Endodermal cell (in vitro differentiated cells): Measurements from ENCODE around the gene MAP2K5. TPM values are rescaled to one million over a fixed set of nuclear protein-coding genes. Genes with fewer than 3 reads are reported as not detected.

Source experiments
- DNase-seq: peaks from one replicate; pipeline ENCODE4 v3.0.0-alpha.2; 2017
- H3K27ac ChIP-seq: 2 replicates; pipeline ENCODE4 v1.5.1; 2013; ENCODE audit warnings: mild to moderate bottlenecking, low read depth, low read length, moderate library complexity
- H3K27me3 ChIP-seq: 2 replicates; pipeline ENCODE4 v1.6.1; 2013; ENCODE audit warnings: mild to moderate bottlenecking, low read length, moderate library complexity; ENCODE audit not compliant: insufficient read depth, control insufficient read depth, poor library complexity, severe bottlenecking
- H3K36me3 ChIP-seq: 2 replicates; pipeline ENCODE4 v1.7.0; 2013; ENCODE audit warnings: mild to moderate bottlenecking, low read length, moderate library complexity; ENCODE audit not compliant: control insufficient read depth, insufficient read depth
- H3K4me1 ChIP-seq: one replicate; pipeline ENCODE4 v1.7.0; 2013; ENCODE audit warnings: low read length; ENCODE audit not compliant: control insufficient read depth, insufficient read depth
- H3K4me3 ChIP-seq: 2 replicates; pipeline ENCODE4 v1.5.1; 2013; ENCODE audit warnings: mild to moderate bottlenecking, low read length, moderate library complexity
- H3K9ac ChIP-seq: 2 replicates; pipeline ENCODE4 v1.6.1; 2013; ENCODE audit warnings: mild to moderate bottlenecking, low read length, moderate library complexity; ENCODE audit not compliant: poor library complexity, severe bottlenecking; ENCODE audit errors: extremely low read depth
- H3K9me3 ChIP-seq: 2 replicates; pipeline ENCODE4 v1.6.1; 2013; ENCODE audit warnings: mild to moderate bottlenecking, low read length, moderate library complexity; ENCODE audit not compliant: control insufficient read depth
- H3K27ac Mint-ChIP-seq: 2 replicates; pipeline ENCODE4 v1.8.0; 2020; ENCODE audit warnings: mixed read lengths
- H3K27me3 Mint-ChIP-seq: 2 replicates; pipeline ENCODE4 v1.8.0; 2021; ENCODE audit warnings: mild to moderate bottlenecking, mixed read lengths; ENCODE audit not compliant: insufficient read depth
- H3K36me3 Mint-ChIP-seq: 2 replicates; pipeline ENCODE4 v1.8.0; 2020; ENCODE audit warnings: low read depth, mixed read lengths
- H3K4me1 Mint-ChIP-seq: 2 replicates; pipeline ENCODE4 v1.8.0; 2020; ENCODE audit warnings: mixed read lengths
- H3K4me3 Mint-ChIP-seq: 2 replicates; pipeline ENCODE4 v1.8.0; 2020; ENCODE audit warnings: mild to moderate bottlenecking, moderate library complexity, mixed read lengths
- H3K9me3 Mint-ChIP-seq: 2 replicates; pipeline ENCODE4 v1.8.0; 2020; ENCODE audit warnings: mild to moderate bottlenecking, mixed read lengths
- CTCF ChIP-seq: fragments of 200-600 bp; sonication (generic); conservative IDR thresholded peaks from 2 replicates; pipeline ENCODE4 v1.5.0; 2021; ENCODE audit warnings: antibody characterized with exemption, mild to moderate bottlenecking
- WGBS, 2 experiments: methylation state at CpG; one replicate each; pipeline versions ENCODE4 v1.1.5 to v1.1.7; 2013; ENCODE audit warnings: missing lambda C conversion rate in 2 of 2, mixed read lengths in 1 of 2; ENCODE audit not compliant: insufficient coverage in 1 of 2, insufficient read length in 1 of 2; 5-methylcytosine and 5-hydroxymethylcytosine counted together
- total RNA-seq, 2 donors: library from RNA; stranded (reverse); fragmentation: NEBNext Ultra II Directional in 1 of 2; extraction: Animal tissue kit (Norgen Biotek cat#: 25700) in 1 of 2; gene quantifications; 2 replicates in 1 of 2; 3 replicates in 1 of 2; pipeline ENCODE4 v1.2.1, GENCODE V29; 2021

The MAP2K5 gene
- total RNA-seq, 2 donors from 2014 or later: 17.1 to 26.7 TPM

DNA sequence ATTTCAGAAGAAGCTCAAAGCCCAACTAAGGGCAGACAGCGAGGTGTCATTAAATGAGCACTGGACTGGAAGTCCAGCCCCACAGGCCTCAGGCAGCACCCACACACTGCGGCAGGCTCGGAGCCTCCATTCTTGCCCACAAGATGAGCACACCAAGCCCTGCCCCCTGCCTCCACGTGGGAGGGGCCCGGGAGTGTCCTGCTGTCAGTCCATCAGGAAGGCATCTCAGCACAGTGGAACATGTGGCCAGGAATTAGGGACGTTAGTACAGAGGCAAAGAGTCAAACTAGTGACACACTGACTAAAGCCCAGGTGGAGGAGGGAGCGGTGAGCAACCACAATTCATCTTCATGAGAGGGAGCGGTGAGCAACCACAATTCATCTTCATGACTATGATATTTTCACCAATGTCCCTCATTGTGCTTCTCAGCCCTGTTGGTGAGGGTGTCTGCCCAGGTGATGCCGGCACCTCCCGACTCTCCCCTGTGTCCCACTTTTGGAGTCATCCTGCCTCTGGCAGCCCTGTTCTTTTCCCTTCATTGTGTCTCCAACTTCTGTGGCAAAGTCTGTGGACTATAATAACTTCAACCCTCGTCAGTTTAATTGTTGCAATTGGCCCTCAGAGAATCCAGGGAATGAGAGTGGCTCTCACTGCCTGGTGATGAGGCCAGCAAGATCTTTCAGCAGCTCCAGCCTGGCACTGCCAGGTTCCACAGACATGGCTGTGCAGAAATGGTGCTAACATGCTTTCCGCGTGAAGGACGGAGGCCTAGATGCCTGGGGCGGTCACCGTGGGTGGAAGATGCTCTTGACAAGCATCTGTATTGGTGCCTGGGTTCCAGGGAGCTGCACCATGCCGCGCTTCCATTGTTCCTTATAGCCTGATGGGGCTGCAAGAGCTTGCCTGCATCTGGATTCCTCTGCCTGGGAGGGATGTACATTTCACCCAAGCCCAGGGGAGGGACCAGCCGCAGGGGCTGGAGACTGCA lies 259.7 kb downstream of the MAP2K5 start:
- no peak for TF ChIP-seq CTCF
- H3K9me3 Mint-ChIP-seq: no peaks in the 10 kb centered on the region
- H3K27ac ChIP-seq: no peak overlapping the region
- no peak overlapping the region for H3K4me3 Mint-ChIP-seq
- no peak overlapping the region for H3K9ac ChIP-seq
- peaks cover 57% of the 10 kb centered on the region for H3K27me3 Mint-ChIP-seq
- H3K36me3 Mint-ChIP-seq: no peaks in the 10 kb centered on the region
- peaks cover 62% of the 10 kb centered on the region for H3K27me3 ChIP-seq
- H3K27ac Mint-ChIP-seq: no peak overlapping the region
- H3K36me3 ChIP-seq: no peaks in the 10 kb centered on the region
- no peaks in the 10 kb centered on the region for H3K9me3 ChIP-seq
- no peak for DNase-seq
- H3K4me1 ChIP-seq: no peaks in the 10 kb centered on the region
- no peak overlapping the region for H3K4me3 ChIP-seq
- peaks cover 13% of the 10 kb centered on the region for H3K4me1 Mint-ChIP-seq
- WGBS, 2 experiments: 84 to 87% methylated on average over 16 to 19 of the region's 19 CpGs

DNA sequence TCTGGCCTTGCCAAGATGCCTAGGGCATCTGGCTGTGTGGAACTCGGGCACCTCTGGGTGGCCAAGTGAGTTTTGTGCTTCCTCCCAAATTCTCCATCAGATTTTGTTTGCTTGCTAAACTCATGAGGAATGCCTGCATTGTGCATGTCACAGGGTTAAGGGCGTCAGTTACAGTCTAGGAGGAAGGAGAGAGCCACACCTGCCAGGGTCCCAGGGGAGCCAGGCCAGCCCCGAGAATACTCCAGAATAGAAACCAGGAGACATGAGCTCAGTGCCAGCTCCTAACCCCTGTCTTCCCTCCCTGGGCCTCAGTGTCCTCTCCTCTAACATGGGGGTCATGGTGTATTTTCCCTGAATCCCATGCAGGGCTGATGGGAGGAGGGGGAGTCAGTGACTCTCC lies 260.8 kb downstream of the MAP2K5 start:
- Mint-ChIP-seq H3K4me1 (peaks cover 13% of the 10 kb centered on the region), H3K4me3 (no peak overlapping the region), H3K27me3 (peaks cover 62% of the 10 kb centered on the region), H3K36me3 (peaks cover 5% of the 10 kb centered on the region), H3K27ac (no peak overlapping the region), H3K9me3 (no peaks in the 10 kb centered on the region)
- Histone ChIP-seq H3K9ac (no peak overlapping the region), H3K27me3 (peaks cover 54% of the 10 kb centered on the region), H3K4me3 (no peak overlapping the region), H3K4me1 (no peaks in the 10 kb centered on the region), H3K27ac (no peak overlapping the region), H3K36me3 (no peaks in the 10 kb centered on the region), H3K9me3 (no peaks in the 10 kb centered on the region)
- WGBS, 2 experiments: 91 to 95% methylated on average over 3 of the region's 3 CpGs
- no peak for TF ChIP-seq CTCF
- no peak for DNase-seq

DNA sequence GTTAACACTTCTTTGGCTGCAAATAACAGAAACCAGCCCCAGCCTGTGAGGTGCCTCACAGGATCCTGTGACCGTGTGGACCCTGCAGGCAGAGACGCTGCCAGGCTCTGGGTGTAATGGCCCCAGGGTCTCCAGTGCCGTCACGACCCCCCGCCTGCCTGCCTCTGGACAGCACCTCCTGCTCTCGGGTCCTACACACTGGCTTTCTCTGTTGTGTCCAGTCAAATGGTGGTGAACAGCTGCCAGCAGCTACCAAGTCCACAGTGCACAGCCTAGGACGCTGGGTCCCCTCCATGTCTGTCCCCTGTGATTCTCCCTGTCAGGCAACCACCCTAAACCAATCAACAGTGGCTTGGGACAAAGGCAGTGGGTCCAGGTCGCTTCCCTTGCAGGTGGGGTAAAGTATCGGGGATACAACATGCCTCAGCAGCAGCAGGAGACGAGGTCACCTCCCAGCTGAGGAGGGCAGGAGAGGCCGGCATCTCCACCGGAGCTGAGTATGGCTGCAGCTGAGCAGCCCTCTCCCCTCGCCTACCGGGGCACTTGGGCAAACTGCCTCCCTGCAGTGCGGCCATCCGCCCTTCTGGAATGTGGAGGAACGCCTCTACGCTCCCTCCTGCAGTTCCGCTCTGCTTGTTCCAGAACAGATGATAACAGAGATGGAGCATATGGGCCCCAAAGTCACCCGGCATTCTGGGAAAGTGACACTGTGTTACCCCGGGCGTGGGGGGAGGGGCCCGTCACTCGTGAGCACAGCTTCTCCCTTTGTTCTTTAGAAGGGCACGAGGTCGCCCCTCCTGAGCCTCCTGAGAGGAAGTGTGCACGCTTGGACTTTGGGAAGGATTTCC lies 261.7 kb downstream of the MAP2K5 start:
- Histone ChIP-seq H3K27me3 (peaks cover 56% of the 10 kb centered on the region), H3K9me3 (no peaks in the 10 kb centered on the region), H3K4me3 (no peak overlapping the region), H3K9ac (no peak overlapping the region), H3K36me3 (no peaks in the 10 kb centered on the region), H3K27ac (no peak overlapping the region), H3K4me1 (no peaks in the 10 kb centered on the region)
- H3K27ac Mint-ChIP-seq: no peak overlapping the region
- TF ChIP-seq CTCF: no peak
- H3K36me3 Mint-ChIP-seq: peaks cover 5% of the 10 kb centered on the region
- no peak overlapping the region for H3K4me3 Mint-ChIP-seq
- peaks cover 71% of the 10 kb centered on the region for H3K27me3 Mint-ChIP-seq
- WGBS, 2 experiments: 53 to 71% methylated on average over 22 to 27 of the region's 27 CpGs
- H3K4me1 Mint-ChIP-seq: peaks cover 13% of the 10 kb centered on the region
- no peaks in the 10 kb centered on the region for H3K9me3 Mint-ChIP-seq
- DNase-seq: peak; percentile 87
